Measurements from ENCODE around the gene ZNF888.
"Not testable (repeated sequence)": the region's sequence is repeated elsewhere in the genome, so short reads cannot be mapped to it uniquely, and the experiment has no call there.

Gene ZNF888

DNA sequence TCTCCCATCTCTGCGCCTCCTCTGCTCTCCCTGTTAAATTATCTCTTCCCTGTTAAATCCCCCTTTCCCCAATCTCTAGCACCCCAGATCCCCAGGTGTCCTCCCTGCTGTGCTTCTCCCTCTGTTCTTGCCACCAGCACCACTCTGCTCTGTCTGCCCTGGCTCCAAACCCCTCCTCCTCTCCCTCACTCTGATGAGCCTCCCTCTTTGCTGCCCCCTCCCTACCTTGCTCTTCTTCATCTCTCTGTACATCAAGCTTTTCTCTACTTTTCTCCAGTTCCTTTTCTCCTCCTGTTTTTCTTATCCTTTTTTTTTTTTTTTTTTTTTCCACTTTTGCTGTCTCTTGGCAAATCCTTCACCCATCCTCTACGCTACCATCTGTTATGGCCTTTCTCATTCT, 18.3 kb upstream of the ZNF888 start:
- not testable (repeated sequence) for DNase-seq

DNA sequence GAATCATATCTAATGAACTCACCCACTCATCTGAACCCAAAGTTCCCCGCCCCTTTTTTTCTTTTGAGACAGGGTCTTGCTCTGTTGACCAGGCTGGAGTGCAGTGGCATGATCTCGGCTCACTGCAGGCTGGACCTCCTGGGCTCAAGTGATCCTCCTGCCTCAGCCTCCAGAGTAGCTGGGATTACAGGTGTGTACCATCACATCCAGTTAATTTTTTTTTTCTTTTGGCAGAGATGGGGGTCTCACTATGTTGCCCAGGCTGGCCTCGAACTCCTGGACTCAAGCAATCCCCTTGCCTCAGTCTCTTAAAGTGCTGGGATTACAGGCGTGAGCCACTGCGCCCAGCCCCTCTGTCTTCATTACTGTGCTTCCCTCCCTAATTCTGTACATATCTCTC, 17.7 kb upstream of the ZNF888 start:
- not testable (repeated sequence) for DNase-seq

DNA sequence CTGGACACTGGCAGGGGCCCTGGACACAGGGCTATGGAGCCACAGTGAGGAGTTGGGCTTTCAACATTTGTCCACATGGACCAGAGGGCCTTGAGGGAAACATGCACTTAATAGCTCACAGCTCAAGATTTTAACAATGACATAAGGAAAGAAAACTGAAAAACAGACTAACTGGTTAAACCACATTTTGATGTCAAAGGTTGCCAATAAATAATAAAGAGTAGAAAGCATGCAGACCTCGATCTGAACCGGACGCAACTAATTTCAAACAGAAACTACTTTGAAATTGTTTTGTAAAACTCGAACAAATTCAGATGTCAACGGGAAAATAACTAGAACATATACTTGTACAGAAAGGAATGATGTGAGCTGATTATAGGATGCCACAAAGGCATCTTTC, 15.5 kb upstream of the ZNF888 start:
- DNase-seq = no peak

DNA sequence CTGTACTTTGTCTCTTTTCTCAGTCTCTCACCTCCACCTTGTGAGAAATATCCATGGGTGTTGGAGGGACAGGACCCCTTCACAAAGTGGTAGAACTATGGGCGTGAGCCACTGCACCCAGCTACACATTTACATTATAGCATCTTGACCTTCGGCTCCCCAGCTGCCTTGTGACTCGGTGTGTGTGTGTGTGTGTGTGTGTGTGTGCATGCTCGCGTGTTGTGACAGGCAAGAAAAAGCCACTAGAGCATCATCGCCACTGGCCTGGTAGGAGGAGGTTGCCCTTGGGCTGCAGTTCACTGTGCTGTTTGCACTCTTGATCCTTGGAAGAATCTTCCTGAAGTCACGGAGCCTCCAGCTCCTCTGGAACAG, 13.7 kb upstream of the ZNF888 start:
- no peak for DNase-seq

DNA sequence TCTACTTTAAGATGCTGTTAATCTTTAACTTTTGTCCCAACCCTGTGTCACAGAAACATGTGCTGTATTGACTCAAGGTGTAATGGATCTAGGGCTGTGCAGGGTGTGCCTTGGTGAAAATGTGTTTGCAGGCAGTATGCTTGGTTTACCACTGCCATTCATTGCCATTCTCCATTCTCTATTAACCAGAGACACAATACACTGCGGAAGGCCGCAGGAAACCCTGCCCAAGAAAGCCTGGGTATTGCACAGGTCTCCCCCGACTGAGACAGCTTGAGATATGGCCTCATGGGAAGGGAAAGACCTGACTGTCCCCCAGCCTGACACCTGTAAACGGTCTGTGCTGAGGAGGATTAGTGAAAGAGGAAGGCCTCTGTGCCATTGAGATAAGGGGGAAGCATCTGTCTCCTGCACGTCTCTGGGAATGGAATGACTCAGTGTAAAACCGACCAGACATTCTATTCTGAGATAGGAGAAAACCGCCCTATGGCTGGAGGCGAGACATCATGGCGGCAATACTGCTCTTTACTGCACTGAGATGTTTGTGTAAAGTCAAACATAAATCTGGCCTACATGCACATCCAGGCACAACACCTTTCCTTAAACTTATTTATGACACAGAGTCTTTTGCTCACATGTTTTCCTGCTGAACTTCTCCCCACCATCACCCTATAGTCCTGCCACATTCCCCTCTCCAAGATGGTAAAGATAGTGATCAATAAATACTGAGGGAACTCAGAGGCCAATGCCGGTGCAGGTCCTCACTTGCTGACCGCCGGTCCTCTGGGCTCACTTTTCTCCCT, 13.1 kb upstream of the ZNF888 start:
- no peak for DNase-seq

DNA sequence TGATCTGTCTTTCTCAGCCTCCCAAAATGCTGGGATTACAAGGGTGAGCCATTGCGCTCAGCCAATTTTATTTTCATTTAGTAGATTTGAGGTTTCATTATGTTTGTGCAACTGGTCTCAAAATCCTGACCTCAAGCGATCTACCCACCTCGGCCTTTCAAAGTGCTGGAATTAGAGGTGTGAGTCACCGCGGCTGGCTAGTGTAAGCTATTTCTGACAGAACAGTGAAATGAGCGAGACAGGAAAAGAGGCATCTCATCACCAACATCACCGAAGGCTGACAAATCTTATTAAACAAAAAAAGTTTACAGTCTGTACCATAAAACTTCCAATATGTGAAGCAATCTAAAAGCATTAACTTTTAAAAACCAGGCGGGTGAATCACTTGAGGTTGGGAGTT, 12.2 kb upstream of the ZNF888 start:
- DNase-seq = no peak

DNA sequence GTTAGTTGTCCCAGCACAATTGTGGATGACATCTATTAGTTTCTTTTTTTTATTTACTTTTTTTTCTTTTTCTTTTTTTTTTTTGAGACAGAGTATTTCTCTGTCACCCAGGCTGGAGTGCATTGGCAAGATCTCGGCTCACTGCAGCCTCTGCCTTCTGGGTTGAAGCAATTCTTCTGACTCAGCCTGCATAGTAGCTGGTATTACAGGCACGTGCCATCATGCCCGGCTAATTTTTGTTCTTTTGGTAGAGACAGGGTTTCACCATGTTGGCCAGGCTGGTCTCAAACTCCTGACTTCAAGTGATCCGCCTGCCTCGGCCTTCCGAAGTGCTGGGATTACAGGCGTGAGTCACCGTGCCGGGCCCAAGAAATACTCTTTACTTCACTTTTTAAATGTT, 1.4 kb upstream of the ZNF888 start:
- DNase-seq = not testable (repeated sequence)

DNA sequence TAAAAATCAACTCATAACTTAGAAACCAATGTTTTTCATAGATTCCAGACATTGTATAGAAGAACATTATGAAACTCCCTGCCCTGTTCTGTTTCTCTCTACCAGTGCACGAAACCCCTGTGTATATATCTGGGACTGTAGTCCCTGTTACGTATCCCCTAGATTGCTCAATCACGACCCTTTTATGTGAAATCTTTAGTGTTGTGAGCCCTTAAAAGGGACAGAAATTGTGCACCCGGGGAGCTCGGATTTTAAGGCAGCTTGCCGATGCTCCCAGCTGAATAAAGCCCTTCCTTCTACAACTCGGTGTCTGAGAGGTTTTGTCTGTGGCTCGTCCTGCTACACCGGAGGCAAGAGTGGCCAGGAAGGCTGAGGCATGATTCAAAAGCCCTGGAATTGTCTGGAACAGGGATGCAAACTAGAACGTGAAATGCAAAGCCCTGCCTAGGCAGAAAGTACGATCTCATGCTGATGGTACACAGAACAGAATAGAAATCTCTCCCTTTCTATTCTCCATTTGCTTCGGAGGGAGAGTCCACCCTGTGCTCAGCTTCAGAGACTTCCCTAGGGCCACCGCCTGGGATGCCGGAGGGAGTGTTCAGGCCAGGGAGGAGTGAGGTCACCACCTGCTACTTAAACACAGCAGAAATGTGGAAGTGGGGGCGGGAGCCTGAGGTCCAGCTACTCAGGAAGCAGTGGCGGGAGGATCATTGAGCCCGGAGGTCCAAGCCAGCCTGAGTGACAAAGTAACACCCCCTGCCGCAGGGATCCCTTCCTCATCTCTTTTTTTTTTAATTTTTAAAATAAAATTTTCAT, 758 bp upstream of the ZNF888 start:
- no peak for DNase-seq

DNA sequence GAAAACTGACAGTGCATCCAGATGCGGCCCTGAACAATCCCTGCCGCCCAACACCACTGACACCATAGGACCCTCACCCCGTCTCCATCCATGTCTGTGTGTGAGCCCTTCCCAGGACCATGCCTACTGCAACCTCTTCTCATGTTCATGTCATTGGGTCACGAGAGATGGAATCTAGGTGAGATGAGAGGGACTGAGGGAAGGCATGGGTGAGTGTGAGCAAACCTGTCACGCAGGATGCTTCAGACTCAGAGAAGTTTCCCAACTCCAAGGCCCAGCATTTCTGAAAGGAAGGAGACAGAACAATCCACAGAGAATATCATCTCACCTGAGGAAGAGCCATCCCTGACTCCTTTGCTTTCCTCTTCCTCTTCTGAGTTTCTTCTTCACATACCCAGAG, 5.7 kb downstream of the ZNF888 start:
- no peak for DNase-seq

DNA sequence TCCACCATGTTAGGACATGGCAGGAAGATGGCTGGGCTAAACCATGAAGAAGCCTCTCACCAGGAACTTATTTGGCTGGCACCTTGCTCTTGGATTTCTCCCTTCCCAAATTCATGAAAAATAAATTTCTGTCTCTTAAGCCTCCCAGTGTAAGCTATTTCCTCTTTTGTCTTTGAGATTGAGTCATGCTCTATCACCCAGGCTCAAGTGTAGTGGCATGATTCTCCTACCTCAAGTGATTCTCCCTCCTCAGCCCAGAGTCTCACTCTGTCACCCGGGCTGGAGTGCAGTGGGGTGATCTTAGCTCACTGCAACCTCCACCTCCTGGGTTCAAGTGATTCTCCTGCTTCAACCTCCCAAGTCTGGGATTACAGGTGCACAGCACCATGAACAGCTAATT, 12.6 kb downstream of the ZNF888 start:
- no peak for DNase-seq

DNA sequence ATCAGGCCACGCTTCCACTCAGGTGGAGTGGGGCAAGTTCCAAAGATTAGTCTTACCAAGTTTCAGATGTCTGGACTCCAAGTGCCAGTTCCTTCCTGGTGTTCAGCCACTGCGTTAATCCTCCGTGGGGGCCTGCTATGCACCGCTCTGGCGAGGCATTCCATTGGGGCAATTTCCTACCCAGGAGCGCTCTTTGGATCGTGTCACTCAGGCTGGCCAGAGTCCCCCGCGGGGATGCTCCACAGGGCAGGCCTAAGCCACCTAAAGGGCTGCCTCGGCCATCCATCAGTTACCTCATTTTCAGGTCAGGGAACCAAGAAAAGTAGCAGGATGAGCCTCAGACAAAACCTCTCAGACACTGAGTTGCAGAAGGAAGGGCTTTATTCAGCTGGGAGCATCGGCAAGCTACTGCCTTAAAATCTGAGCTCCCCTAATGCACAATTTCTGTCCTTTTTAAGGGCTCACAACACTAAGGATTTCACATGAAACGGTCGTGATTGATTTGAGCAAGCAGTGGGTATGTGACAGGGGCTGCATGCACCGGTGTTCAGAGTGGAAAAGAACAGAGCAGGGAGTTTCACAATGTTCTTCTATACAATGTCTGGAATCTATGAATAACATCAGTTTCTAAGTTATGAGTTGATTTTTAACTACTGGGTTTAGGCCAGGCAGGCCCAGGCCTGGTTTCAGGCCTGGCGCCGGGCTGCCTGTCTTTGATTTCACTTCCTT, 19.0 kb downstream of the ZNF888 start:
- DNase-seq = not testable (repeated sequence)

DNA sequence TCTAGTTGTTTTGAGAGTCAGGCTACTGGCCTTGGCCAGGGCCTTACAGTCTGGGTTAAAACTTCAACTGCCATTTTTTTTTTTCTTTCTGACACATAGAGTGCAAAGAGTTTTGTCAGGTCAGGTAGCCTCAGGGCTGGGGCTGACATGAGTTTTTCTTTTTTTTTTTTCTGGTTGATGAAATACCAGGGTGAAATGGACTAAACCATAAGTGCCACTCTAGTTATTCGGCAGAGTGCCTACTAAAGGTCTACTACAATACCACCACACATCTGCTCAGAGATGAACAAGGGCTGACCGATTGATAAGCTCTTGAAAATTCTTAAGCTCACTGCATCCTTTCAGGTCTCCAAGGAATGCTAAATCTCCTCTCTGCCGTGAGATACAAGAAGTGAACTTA, 21.4 kb downstream of the ZNF888 start:
- DNase-seq = no peak

DNA sequence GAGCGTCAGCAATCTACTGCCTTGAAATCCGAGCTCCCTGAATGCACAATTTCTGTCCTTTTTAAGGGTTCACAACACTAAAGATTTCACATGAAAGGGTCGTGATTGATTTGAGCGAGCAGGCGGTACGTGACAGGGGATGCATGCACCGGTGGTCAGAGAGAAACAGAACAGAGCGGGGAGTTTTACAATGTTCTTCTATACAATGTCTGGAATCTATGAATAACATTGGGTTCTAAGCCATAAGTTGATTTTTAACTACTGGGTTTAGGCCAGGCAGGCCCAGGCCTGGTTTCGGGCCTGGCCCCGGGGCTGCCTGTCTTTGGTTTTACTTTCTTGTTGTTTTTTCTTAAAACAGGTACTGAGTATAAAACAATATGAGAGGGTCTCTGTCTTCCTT, 24.6 kb downstream of the ZNF888 start:
- DNase-seq = not testable (repeated sequence)

DNA sequence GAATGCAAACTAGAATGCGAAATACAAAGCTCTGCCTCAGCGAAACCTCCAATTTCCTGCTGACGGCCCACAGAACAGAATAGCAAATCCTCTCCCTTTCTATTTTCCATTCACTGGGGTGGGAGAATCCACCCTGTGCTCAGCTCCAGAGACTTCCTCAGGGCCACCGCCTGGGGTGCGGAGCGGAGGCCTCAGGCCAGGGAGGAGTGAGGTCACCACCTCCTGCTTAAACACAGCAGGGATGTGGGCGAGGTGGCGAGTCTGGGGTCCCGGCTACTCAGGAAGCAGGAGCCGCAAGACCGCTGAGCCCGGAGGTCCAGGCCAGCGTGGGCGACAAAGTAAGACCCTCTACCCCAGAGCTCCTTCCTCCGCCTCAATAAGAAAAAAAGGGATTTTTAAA, 25.1 kb downstream of the ZNF888 start:
- DNase-seq = no peak

DNA sequence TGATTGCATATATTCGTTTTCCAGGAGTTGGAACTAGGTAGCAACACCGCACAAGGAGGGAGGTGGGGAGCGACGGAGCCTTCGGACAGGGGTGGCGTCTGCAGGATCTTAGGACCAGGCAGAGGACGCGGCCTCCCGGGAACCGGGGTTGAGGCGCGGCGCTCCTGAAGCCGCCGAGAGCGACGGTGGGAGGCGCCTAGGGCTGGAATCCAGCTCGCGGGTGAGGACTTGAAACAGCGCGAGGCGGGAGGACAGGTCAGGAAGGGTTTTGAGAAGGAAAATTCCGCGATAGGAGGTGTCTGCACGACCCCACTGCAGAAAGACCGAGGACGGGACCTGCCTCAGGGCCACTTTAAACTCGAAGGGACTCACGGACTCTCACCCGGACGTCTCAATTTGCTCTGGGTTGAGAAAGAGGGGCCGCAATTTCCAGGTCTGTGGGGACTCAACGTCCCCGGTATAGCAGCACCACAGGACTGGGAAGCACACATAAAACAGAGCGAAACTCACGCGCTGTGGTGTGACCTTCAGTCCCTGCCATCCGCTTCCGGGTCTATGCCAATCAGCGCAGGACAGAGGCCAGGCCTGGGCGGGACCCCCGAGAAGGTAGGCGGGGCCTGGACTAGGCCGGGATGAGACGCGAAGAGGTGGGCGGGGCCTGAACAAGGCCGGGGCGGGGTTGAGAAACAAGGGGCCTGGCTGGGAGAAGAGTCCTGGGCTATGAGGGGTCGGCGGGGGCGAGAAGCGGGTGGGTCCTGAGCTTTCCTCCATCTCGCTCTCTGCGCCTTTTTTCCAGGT, 25.9 kb downstream of the ZNF888 start, which contains the start of gene ZNF320:
ZNF320 (minus strand) TSS at position 498 of the 798 bp plus-strand sequence. CDS start 7,380 bp downstream, outside the sequence.
- DNase-seq = peak; percentile 87

DNA sequence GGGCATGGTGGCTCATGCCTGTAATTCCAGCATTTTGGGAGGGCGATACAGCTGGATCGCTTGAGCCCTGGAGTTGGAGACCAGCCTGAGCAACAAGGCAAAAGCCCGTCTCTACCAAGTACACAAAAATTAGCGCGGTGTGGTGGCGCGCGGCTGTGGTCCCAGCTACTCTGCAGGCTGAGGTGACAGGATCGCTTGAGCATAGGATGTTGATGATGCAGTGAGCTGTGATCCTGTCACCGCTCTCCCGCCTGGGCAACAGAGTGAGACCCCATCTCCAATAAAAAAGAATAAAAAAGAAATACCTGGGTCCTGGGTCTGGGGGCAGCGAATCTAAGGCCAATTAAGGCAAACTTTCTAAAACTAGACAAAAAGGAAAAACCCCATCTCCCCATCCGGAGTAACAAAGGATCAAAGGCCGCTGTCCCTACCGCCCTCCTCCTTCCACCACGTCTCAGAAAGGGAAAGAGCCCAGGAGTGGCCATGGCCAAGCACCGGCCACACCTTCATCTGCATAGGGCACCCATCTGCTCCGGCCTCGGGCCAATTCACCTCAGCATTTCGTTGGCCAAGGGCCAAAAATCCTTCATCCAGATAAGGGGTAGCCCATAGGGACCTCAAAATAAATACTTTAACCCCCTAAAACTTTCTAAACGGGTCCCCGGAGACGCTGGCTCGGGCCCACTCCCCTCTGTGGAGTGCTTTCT, 26.6 kb downstream of the ZNF888 start:
- peak; percentile 17 for DNase-seq

DNA sequence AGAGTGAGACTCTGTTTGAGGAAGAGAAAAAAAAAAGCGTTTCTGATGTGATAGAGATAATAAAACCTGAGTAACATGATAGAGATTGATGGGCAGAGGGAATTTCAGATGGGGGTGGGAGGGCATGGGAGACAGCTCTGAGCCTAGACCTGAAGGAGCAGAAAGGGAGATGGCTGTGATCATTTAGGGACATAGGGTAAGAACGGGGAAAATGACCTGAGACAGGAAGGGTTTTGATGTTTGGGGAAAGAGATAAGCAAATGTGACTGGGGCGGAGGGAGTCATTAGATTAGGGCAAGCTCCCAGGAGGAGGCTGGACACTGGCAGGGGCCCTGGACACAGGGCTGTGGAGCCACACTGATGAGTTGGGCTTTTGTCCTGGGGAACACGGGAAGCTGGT, 31.9 kb downstream of the ZNF888 start:
- no peak for DNase-seq

DNA sequence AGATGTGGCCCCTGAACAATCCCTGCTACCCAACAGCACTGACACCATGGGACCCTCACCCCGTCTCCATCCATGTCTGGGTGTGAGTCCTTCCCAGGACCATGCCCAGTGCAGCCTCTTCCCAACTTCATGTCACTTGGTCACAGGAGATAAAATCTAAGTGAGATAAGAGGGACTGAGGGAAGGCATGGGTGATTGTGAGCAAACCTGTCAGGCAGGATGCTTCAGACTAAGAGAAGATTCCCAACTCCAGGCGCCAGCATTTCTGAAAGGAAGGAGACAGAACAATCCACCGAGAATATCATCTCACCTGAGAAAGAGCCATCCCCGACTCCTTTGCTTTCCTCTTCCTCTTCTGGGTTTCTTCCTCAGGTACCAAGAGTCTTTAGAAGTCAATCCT, 33.3 kb downstream of the ZNF888 start:
- DNase-seq = no peak

DNA sequence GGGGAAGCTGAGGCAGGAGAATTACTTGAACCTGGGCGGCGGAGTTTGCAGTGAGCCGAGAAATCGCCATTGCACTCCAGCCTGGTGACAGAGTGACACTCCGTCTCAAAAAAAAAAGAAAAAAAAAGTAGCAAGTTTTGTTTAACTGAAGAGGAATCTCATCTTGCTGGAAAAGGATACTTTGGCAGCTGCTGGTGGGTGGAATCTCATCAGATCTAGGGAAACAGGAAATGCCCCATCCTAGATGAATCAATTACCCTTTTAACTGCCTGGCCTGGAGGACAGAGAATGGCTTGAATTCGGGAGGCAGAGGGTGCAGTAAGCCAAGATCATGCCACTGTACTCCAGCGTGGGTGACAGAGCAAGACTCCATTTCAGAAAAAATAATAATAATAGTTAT, 34.2 kb downstream of the ZNF888 start:
- no peak for DNase-seq

DNA sequence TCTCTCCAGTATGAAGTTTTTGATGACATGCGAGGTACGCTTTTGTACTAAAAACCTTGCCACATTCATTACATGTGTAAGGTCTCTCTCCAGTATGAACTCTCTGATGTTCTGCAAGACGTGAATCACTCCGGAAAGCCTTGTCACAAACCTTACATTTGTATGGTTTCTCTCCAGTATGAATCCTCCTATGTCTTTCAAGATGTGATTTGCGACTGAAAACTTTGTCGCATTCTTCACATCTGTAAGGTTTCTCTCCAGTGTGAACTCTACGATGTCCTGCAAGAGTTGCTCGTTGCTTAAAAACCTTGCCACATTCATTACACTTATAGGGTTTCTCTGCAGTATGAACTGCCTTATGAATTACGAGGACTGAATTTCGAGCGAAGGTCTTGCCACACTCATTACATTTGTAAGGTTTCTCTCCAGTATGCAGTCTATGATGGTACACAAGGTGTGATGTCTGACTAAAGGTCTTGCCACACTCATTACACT, 42.3 kb downstream of the ZNF888 start:
- no peak for DNase-seq

DNA sequence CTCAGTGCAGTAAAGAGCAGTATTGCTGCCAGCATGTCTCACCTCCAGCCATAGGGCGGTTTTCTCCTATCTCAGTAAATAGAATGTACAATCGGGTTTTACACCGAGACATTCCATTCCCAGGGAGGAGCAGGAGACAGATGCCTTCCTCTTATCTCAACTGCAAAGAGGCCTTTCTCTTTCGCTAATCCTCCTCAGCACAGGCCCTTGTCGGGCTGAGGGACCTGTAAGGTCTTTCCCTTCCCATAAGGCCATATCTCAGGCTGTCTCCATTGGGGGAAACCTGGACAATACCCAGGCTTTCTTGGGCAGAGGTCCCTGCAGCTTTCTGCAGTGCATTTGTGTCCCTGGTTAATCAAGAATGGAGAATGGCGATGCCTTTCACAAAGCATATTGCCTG, 50.2 kb downstream of the ZNF888 start:
- not testable (repeated sequence) for DNase-seq

DNA sequence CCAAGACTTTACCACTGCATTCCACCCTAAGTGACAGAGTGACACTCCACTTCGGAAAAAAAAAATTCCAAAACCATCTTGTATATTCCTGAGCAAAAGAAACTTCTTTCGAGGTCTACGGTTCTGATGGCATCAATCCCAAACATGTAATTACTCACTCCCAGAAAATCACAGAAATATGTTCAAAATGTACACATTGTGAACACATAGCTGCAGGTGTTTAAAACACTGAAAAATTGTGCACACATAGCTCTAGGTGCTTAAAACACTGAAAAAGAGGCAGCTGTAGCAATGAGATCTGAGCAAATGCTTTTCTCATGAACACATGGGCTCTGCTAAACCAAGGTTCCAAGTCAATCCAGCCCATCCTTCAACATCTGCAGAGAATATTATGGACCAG, 51.8 kb downstream of the ZNF888 start:
- DNase-seq = no peak

Measured in COR-L47 (cell line).